Testis (tissue), 2 donors: ENCODE results near the gene VEGFA.

ENCODE experiments used
- POLR2A ChIP-seq: fragments of 450-650 bp; IDR thresholded peaks from one replicate; pipeline ENCODE4 v1.6.1; 2017; ENCODE audit warnings: antibody characterized with exemption, mild to moderate bottlenecking, moderate library complexity
- TF ChIP-seq, protein P1 (sequence below), 3 experiments: fragments of 450-650 bp in 2 of 3; fragments of 200-600 bp in 1 of 3; sonication (generic) in 1 of 3; IDR thresholded peaks; one replicate each; pipeline ENCODE4 v1.5.1; 2016 to 2019; ENCODE audit warnings: antibody characterized with exemption in 3 of 3, mild to moderate bottlenecking in 2 of 3, moderate library complexity in 1 of 3

DNA sequence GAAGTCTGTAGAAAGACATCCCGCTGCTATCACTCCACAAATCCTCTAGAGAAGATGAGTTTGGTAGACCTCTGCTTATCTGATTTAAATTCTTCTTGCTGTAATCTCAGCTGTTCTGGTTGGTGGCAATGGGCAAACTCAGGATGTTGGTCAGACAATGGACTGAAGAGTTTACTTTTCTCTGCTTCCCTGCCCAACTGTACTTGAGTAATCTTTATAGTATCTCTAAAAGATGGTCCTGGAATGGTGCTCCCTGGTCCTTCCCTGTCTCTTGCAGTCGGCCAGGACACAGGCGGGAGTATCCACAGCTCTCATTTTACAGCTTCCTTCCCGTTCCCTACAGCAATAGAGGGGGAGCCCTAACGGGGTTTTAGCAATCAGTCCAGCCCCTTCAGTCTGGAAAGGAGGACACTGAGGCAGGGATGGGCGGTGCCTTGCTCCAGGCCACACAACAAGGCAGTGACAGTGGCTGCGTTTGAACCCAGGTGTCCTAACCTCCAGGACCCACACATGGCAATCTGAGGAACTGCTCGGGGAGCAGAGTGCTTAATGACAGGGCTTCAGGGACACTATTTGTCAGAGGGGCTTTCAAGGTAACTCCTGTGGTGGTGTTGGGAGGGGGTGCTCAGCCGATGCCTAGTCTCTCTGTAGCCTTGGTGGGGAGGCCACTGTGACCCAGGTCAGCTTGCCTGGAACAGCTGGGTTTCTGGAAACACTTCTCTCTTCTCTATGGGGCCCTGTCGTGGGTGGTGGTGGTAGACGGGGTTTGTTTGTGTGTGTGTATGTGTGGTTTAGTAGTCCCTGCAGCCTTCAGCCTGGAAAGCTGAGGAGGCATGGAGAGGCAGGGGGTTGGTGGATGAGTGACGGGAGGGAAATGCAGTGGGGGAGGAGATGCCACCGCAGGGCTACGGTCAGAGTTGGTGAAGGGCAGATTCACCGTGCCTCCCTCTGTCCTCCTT is 9.5 kb upstream of the VEGFA start:
- TF ChIP-seq, protein P1, sequence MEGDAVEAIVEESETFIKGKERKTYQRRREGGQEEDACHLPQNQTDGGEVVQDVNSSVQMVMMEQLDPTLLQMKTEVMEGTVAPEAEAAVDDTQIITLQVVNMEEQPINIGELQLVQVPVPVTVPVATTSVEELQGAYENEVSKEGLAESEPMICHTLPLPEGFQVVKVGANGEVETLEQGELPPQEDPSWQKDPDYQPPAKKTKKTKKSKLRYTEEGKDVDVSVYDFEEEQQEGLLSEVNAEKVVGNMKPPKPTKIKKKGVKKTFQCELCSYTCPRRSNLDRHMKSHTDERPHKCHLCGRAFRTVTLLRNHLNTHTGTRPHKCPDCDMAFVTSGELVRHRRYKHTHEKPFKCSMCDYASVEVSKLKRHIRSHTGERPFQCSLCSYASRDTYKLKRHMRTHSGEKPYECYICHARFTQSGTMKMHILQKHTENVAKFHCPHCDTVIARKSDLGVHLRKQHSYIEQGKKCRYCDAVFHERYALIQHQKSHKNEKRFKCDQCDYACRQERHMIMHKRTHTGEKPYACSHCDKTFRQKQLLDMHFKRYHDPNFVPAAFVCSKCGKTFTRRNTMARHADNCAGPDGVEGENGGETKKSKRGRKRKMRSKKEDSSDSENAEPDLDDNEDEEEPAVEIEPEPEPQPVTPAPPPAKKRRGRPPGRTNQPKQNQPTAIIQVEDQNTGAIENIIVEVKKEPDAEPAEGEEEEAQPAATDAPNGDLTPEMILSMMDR (IDR thresholded peaks at IDR 0.05) = no peak
- TF ChIP-seq POLR2A = no peak
